Measurements from ENCODE around the gene FBXO21. TPM values are rescaled to one million over a fixed set of nuclear protein-coding genes. Genes with fewer than 3 reads are reported as not detected.

Gene FBXO21
- total and polyA plus RNA-seq, 8 donors, result 7.4 to 494 (median 32.2) TPM

DNA sequence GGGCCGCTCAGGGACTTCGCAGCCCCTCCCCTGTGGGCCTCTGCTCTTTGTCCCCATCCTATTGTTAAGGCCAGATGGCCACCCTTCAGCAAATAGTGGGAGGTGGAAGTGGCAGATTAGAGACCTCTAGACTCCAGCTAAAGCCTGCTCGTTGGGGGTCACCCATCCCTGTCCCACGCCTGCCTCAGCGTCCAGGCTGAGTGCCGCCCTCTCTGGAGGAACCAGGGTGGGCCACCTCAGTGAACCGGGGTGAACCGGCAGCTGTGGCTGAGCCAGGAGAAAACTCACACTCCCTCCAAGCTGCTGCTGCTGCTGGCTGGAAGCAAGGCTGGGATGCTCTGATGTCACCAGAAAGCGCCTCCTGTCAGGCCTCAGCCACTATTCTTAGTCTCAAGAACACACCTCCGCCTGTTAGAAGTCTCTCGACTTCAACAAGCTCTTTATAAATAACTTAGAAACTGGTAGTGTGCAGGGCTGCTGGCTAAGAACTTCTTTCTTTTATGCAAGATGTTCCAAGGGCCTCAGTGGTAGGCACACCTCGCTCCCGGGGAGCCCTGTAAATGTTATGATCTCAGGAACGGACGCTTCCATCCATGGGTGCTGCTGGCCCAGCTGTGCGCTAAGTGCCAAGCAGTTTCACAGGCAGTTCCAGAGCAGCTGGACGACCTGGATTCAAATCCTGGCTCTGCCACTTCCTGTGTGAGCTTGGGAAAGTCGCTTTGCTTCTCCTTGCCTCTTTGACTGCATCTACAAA, 71.3 kb downstream of the FBXO21 start:
- intact Hi-C loops (cut with DNase I; ENCODE audit: low total_unique reads), result loop anchor here (5.0 kb wide), 1 partner anchor 92 kb away; no protein-coding TSS in a partner anchor
- Histone ChIP-seq H3K9me3 (no peaks in the 10 kb centered on the region), H3K36me3 (no peaks in the 10 kb centered on the region), H3K27me3 (no peaks in the 10 kb centered on the region), H3K27ac (no peak overlapping the region), H3K4me3 (no peak overlapping the region), H3K4me1 (peaks cover 4 to 22% (median 12%) of the 10 kb centered on the region in 4 donors)
- TF ChIP-seq POLR2A (IDR thresholded peaks at IDR 0.05) (no peak), EP300 (IDR thresholded peaks at IDR 0.05) (no peak), POLR2AphosphoS5 (IDR thresholded peaks at IDR 0.05) (no peak)
- TF ChIP-seq, protein P1, sequence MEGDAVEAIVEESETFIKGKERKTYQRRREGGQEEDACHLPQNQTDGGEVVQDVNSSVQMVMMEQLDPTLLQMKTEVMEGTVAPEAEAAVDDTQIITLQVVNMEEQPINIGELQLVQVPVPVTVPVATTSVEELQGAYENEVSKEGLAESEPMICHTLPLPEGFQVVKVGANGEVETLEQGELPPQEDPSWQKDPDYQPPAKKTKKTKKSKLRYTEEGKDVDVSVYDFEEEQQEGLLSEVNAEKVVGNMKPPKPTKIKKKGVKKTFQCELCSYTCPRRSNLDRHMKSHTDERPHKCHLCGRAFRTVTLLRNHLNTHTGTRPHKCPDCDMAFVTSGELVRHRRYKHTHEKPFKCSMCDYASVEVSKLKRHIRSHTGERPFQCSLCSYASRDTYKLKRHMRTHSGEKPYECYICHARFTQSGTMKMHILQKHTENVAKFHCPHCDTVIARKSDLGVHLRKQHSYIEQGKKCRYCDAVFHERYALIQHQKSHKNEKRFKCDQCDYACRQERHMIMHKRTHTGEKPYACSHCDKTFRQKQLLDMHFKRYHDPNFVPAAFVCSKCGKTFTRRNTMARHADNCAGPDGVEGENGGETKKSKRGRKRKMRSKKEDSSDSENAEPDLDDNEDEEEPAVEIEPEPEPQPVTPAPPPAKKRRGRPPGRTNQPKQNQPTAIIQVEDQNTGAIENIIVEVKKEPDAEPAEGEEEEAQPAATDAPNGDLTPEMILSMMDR (IDR thresholded peaks at IDR 0.05), result no peak
- 68 to 80% (median 71%) methylated on average over 11 to 18 of the region's 18 CpGs for WGBS, 5 donors
- no peak for DNase-seq

DNA sequence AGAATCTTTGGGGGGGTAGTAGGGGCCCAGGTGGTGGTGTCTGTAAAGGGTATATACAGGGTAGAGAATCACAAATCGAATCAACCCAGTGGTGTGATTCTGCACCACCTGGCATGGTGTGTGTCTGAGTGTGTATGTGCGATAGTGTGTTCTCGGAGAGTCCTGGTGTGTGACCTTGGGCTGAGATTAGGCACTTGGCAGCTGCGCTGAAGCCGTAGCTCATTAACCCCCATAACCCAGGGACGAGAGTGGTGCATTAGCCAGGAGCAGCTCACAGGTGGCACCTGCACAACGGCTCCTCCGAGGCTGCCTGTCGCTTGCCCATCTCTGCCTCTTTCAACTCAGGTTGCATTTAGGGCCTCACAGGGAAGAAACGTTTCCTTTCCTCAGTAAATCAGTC, 75.5 kb downstream of the FBXO21 start:
- Histone ChIP-seq H3K4me3 (no peak overlapping the region), H3K27ac (no peak overlapping the region), H3K4me1 (peaks cover 4 to 21% (median 12%) of the 10 kb centered on the region in 4 donors), H3K9me3 (no peaks in the 10 kb centered on the region), H3K27me3 (peaks cover 0 to 4% (median 0%) of the 10 kb centered on the region in 3 donors), H3K36me3 (no peaks in the 10 kb centered on the region)
- WGBS, 5 donors, result 32 to 54% (median 52%) methylated on average over 10 of the region's 10 CpGs
- intact Hi-C loops (cut with DNase I; ENCODE audit: low total_unique reads), result loop anchor here (5.0 kb wide), 1 partner anchor 87 kb away; no protein-coding TSS in a partner anchor
- peak in 2 of 3 donors; percentile 19 to 34 for TF ChIP-seq POLR2AphosphoS5 (IDR thresholded peaks at IDR 0.05)
- TF ChIP-seq EP300 (IDR thresholded peaks at IDR 0.05), result no peak
- peak in 1 of 2 donors; percentile 74 for DNase-seq

DNA sequence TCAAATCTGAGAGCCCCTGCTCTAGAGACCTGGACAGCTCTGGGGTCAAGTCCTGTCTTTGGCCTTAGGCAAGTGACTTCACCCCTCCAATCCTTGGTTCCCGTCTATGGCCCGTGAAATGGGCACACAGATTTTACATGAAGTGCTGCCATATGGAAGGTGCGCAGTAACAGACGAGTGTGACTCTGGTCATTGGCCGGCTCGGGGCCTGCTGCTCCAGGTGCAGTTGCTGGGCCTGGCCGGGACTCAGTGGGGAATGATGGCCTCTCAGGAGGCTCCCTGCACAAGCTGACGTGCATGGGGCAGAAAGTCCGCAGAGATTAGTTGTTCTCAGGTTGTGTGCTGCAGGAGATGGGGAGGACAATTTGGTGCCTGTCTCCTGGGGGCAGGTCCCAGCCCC, 77.0 kb downstream of the FBXO21 start:
- 93 to 96% (median 95%) methylated on average over 9 of the region's 9 CpGs for WGBS, 5 donors
- no peaks in the 10 kb centered on the region for H3K36me3 ChIP-seq
- intact Hi-C loops (cut with DNase I; ENCODE audit: low total_unique reads), result no loop called here
- H3K4me1 ChIP-seq, result peaks cover 0 to 5% (median 1%) of the 10 kb centered on the region in 4 donors
- no peak overlapping the region for H3K4me3 ChIP-seq
- peaks cover 0 to 4% (median 0%) of the 10 kb centered on the region in 3 donors for H3K27me3 ChIP-seq
- no peaks in the 10 kb centered on the region for H3K9me3 ChIP-seq
- no peak overlapping the region for H3K27ac ChIP-seq
- no peak for DNase-seq
- TF ChIP-seq EP300 (IDR thresholded peaks at IDR 0.05) (no peak), POLR2AphosphoS5 (IDR thresholded peaks at IDR 0.05) (no peak), POLR2A (IDR thresholded peaks at IDR 0.05) (no peak)
- TF ChIP-seq, protein P1 (IDR thresholded peaks at IDR 0.05), result no peak

DNA sequence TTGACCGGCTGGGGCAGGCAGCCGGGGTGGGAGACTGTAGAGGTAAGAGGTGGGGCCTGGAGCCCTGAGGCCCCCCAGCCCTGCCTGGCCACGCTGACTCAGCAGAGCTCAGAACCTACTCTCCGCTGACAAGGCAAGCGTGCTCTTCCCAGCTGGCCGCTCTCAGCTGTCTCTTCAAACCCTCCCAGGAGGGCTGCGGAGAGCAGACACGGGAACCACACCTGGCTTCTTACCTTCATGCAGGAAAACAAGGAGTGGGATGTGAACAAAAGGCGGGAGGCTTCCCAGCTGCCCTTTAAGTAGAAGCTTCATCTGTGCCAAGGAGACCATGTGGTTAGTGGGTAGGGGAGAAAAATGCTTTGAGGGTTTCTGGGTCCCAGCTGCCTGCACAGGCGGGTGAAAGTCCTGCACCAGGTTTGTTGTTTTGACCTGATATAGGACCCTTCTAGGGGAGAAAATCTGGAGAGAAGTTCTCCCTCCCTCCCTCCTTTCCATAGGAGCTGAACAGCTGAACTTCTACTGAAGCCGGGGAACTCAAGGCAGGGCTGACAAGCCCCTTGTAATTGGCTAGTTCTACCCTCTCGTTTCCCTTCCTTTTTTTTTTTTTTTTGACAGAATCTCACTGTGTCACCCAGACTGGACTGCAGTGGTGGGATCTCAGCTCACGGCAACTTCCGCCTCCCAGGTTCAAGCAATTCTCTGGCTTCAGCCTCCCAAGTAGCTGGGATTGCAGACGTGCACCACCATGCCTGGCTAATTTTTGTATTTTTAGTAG, 78.3 kb downstream of the FBXO21 start:
- H3K27ac ChIP-seq, result no peak overlapping the region
- H3K4me1 ChIP-seq, result no peaks in the 10 kb centered on the region
- intact Hi-C loops (cut with DNase I; ENCODE audit: low total_unique reads), result no loop called here
- WGBS, 5 donors, result 58 to 70% (median 65%) methylated on average over 15 of the region's 15 CpGs
- H3K36me3 ChIP-seq, result no peaks in the 10 kb centered on the region
- DNase-seq, result peak in 1 of 2 donors; percentile 58
- TF ChIP-seq, protein P1 (IDR thresholded peaks at IDR 0.05), result no peak
- no peak for TF ChIP-seq POLR2A (IDR thresholded peaks at IDR 0.05)
- TF ChIP-seq POLR2AphosphoS5 (IDR thresholded peaks at IDR 0.05), result no peak
- TF ChIP-seq EP300 (IDR thresholded peaks at IDR 0.05), result no peak
- no peak overlapping the region for H3K4me3 ChIP-seq
- H3K27me3 ChIP-seq, result peaks cover 0 to 4% (median 0%) of the 10 kb centered on the region in 3 donors
- H3K9me3 ChIP-seq, result no peaks in the 10 kb centered on the region

Measured in stomach (tissue), 9 donors.